ENCODE measurements around the gene PTTG1.
A peak's percentile ranks its signal among the peaks of the same experiment; 100 is the strongest.

Gene PTTG1

DNA sequence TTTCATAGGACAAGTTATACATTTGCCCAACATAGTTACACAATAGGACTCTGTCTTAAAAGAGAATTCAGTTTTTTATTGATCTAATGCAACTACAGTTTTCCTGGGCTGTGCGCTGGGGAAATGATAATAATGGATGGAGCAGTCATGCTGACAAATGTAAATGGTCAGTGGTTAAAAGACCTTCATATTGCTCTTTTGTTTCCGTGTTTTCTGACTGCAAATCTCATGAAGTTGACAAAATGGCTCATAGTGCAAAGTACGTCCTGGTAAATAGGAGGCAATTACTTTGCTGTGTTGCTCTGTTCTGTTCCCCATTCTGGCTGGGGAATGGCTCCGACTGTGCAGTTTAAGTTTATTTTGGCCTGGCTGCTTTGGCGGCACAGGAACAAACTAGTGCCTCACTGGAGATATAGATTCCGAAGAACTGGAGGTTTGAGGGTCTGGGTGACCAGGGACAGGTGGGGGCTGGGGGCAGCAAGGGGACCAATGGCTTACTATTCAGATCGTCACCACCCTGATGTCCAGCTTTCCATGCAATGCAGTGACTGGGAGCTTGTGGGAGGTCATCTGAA is 54.3 kb downstream of the PTTG1 start:
- DNase-seq, result no peak

DNA sequence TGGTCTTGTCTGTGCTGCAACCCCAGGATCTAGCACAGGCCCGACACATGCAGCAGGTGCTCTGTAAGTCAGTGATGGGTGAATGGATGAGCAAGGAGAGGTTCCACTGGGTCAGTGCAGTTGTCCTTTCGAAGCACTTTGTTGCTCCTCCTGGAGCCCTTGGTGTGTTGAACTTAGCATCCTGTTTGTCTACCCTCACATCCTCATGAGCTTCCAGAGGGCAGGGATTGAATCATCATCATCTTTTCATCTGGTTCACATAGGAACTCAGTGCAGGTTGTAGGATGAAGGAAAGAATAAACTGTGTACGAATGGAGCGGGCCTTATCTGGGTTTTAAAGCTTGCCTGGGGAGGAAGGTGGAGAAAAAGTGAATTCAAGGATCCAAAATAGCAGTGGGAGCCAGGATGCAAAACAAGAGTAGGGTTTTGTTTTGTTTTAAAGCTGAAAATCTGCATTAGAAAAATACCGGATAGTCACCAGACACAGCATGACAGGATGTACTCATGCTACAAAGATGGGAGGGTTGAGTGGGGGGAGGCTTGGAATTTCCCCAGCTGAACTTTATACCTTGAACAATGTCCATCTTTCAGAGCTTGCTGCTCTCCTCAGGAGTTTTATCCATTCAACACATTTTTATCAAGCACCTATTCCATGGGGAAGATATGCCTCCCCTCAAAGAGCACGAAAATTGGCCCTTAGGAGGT is 55.8 kb downstream of the PTTG1 start:
- peak; percentile 31 for DNase-seq

DNA sequence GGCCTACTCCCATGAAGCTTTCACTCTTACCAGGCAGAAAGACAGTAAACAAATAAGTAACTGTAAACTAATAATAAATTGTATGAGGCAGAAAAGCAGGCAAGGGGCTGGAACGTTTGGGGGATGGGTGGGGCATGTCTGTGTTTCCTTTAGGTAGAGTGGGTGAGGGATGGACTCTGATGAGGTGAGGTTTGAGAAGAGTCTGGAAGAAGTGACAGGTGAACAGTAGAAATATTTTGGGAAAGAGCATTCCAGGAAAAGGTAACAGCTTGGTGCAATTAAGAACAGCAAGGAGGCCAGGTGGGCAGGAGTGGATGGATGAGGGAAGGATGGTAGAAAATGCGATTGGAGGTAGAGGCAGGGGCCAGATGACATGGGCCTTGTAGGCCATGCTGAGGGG is 56.5 kb downstream of the PTTG1 start:
- DNase-seq, result no peak
